H1 (cell line): ENCODE results near the gene HSD17B4. TPM values are rescaled to one million over a fixed set of nuclear protein-coding genes. Genes with fewer than 3 reads are reported as not detected.
"Not testable (repeated sequence)": the region's sequence is repeated elsewhere in the genome, so short reads cannot be mapped to it uniquely, and the experiment has no call there.

Experiments
- CTCF ChIA-PET: fragments of 300-600 bp; sonication (Branson Sonifier 250); formaldehyde crosslinking; loops from one replicate; lab custom pipeline; 2021; ENCODE audit not compliant: partially characterized antibody; lab: Charles Lee
- POLR2A ChIA-PET: fragments of 300-600 bp; sonication (Branson Sonifier 250); formaldehyde crosslinking; loops from one replicate; lab custom pipeline; 2021; ENCODE audit warnings: inconsistent platforms; ENCODE audit not compliant: partially characterized antibody; lab: Charles Lee
- DNase-seq, 2 experiments: peaks; one replicate each; pipeline versions ENCODE4 v3.0.0 to v3.0.0-alpha.2; 2010 to 2022; ENCODE audit warnings: low spot score in 2 of 2, low read depth in 1 of 2, mixed read lengths in 1 of 2
- FAIRE-seq: peaks from 2 replicates; lab custom pipeline; 2011; peaks lifted over from hg19 to GRCh38; lab: Jason Lieb, UNC
- H2AFZ ChIP-seq: 2 replicates; pipeline ENCODE4 v1.8.1; 2012; ENCODE audit warnings: low read length, inconsistent platforms
- H2AK5ac ChIP-seq: 2 replicates; pipeline ENCODE4 v1.6.1; 2013; ENCODE audit warnings: low read depth, low read length
- H2BK120ac ChIP-seq: replicated peaks from 2 replicates; pipeline ENCODE3; 2013; ENCODE audit warnings: low read depth, low read length, inconsistent platforms
- H2BK12ac ChIP-seq: 2 replicates; pipeline ENCODE4 v1.6.1; 2013; ENCODE audit warnings: low read depth, low read length
- H2BK15ac ChIP-seq: 2 replicates; pipeline ENCODE4 v1.6.1; 2013; ENCODE audit warnings: low read length
- H2BK20ac ChIP-seq: 2 replicates; pipeline ENCODE4 v1.6.1; 2013; ENCODE audit warnings: low read length
- H2BK5ac ChIP-seq: 2 replicates; pipeline ENCODE4 v1.6.1; 2013; ENCODE audit warnings: low read depth, low read length
- H3K14ac ChIP-seq: 2 replicates; pipeline ENCODE4 v1.6.1; 2013; ENCODE audit warnings: inconsistent platforms; ENCODE audit not compliant: insufficient read length
- H3K18ac ChIP-seq: 2 replicates; pipeline ENCODE4 v1.6.1; 2013; ENCODE audit warnings: low read length; ENCODE audit errors: extremely low read depth
- H3K23ac ChIP-seq: 2 replicates; pipeline ENCODE4 v1.6.1; 2013; ENCODE audit warnings: inconsistent platforms; ENCODE audit not compliant: insufficient read length
- H3K23me2 ChIP-seq: 2 replicates; pipeline ENCODE4 v1.6.1; 2013; ENCODE audit warnings: low read depth, low read length
- H3K27ac ChIP-seq: 2 replicates; pipeline ENCODE4 v1.6.1; 2011; ENCODE audit warnings: low read depth, low read length, inconsistent platforms
- H3K27me3 ChIP-seq, 4 experiments: replicated peaks in 1 of 4; 1 replicate in 1 of 4; 2 replicates in 3 of 4; pipeline versions ENCODE4 v1.6.1 to v1.8.1; 2011 to 2013; ENCODE audit warnings: low read length in 3 of 4, mild to moderate bottlenecking in 3 of 4, inconsistent platforms in 2 of 4, mixed read lengths in 2 of 4, moderate library complexity in 1 of 4; ENCODE audit not compliant: control insufficient read depth in 3 of 4, insufficient read depth in 3 of 4; ENCODE audit errors: extremely low read depth in 1 of 4
- H3K36me3 ChIP-seq, 4 experiments: 2 replicates each; pipeline versions ENCODE4 v1.6.1 to v1.8.1; 2011 to 2013; ENCODE audit warnings: mild to moderate bottlenecking in 4 of 4, low read length in 3 of 4, moderate library complexity in 2 of 4, control low read depth in 1 of 4, inconsistent platforms in 1 of 4; ENCODE audit not compliant: insufficient read depth in 4 of 4, control insufficient read depth in 2 of 4
- H3K4ac ChIP-seq: replicated peaks from 2 replicates; pipeline ENCODE3; 2013; ENCODE audit warnings: low read length, low read depth, mixed read lengths, inconsistent platforms; ENCODE audit not compliant: insufficient read length
- H3K4me1 ChIP-seq, 4 experiments: replicated peaks in 1 of 4; 1 replicate in 1 of 4; 2 replicates in 3 of 4; pipeline versions ENCODE4 v1.6.1 to v1.8.1; 2011 to 2013; ENCODE audit warnings: low read length in 3 of 4, inconsistent platforms in 2 of 4, mixed read lengths in 1 of 4; ENCODE audit not compliant: insufficient read depth in 4 of 4, control insufficient read depth in 3 of 4
- H3K4me2 ChIP-seq, 2 experiments: 2 replicates each; pipeline versions ENCODE4 v1.6.1 to v1.8.1; 2011 to 2013; ENCODE audit warnings: low read depth in 2 of 2, low read length in 2 of 2, control low read depth in 1 of 2, inconsistent platforms in 1 of 2, mild to moderate bottlenecking in 1 of 2; ENCODE audit not compliant: insufficient read depth in 1 of 2
- H3K4me3 ChIP-seq, 4 experiments: fragments of 200-600, 300-600 bp in 1 of 4; sonication (generic), shearing (Covaris generic), sonication (Bioruptor Twin) in 1 of 4; 2 replicates each; pipeline versions ENCODE4 v1.5.1 to v1.8.1; 2011 to 2016; ENCODE audit warnings: low read length in 4 of 4, low read depth in 3 of 4, control low read depth in 2 of 4, inconsistent platforms in 2 of 4, mild to moderate bottlenecking in 2 of 4, mixed read lengths in 1 of 4, moderate library complexity in 1 of 4; ENCODE audit not compliant: insufficient read depth in 2 of 4; ENCODE audit errors: extremely low read depth in 1 of 4
- H3K56ac ChIP-seq: replicated peaks from 2 replicates; pipeline ENCODE3; 2013; ENCODE audit warnings: low read depth, mild to moderate bottlenecking, mixed read lengths, low read length, inconsistent platforms; ENCODE audit not compliant: insufficient read length
- H3K79me1 ChIP-seq: 2 replicates; pipeline ENCODE4 v1.6.1; 2013; ENCODE audit warnings: low read depth, low read length, control low read depth
- H3K79me2 ChIP-seq, 2 experiments: 2 replicates each; pipeline versions ENCODE4 v1.6.1 to v1.8.1; 2012 to 2013; ENCODE audit warnings: low read length in 2 of 2, mild to moderate bottlenecking in 2 of 2, inconsistent platforms in 1 of 2; ENCODE audit not compliant: insufficient read depth in 2 of 2, control insufficient read depth in 1 of 2
- H3K9ac ChIP-seq, 4 experiments: replicated peaks in 1 of 4; 1 replicate in 1 of 4; 2 replicates in 3 of 4; pipeline versions ENCODE4 v1.6.1 to v1.8.1; 2011 to 2013; ENCODE audit warnings: low read depth in 3 of 4, low read length in 3 of 4, control low read depth in 2 of 4, mild to moderate bottlenecking in 2 of 4, moderate library complexity in 2 of 4, inconsistent platforms in 1 of 4; ENCODE audit errors: extremely low read depth in 1 of 4
- H3K9me3 ChIP-seq, 2 experiments: 2 replicates each; pipeline versions ENCODE4 v1.6.1 to v1.8.1; 2012 to 2013; ENCODE audit warnings: mild to moderate bottlenecking in 2 of 2, moderate library complexity in 2 of 2, control low read depth in 1 of 2, inconsistent platforms in 1 of 2, low read depth in 1 of 2, low read length in 1 of 2, mixed read lengths in 1 of 2; ENCODE audit not compliant: insufficient read depth in 2 of 2
- H4K20me1 ChIP-seq, 2 experiments: replicated peaks in 1 of 2; 2 replicates each; pipeline versions ENCODE3 to v1.8.1; 2011 to 2013; ENCODE audit warnings: inconsistent platforms in 2 of 2, low read length in 2 of 2, mild to moderate bottlenecking in 1 of 2; ENCODE audit not compliant: insufficient read depth in 2 of 2, control insufficient read depth in 1 of 2
- H4K5ac ChIP-seq: 2 replicates; pipeline ENCODE4 v1.6.1; 2013; ENCODE audit warnings: low read length, low read depth, mixed read lengths, inconsistent platforms; ENCODE audit not compliant: insufficient read length
- H4K8ac ChIP-seq: 2 replicates; pipeline ENCODE4 v1.8.0; 2013; ENCODE audit warnings: mild to moderate bottlenecking, moderate library complexity, low read length, inconsistent platforms; ENCODE audit not compliant: insufficient read depth; ENCODE audit errors: extremely low read depth
- H4K91ac ChIP-seq: replicated peaks from 2 replicates; pipeline ENCODE3; 2013; ENCODE audit warnings: low read length, mixed read lengths, inconsistent platforms; ENCODE audit not compliant: insufficient read length
- SAP30 ChIP-seq: fragments of 300-600 bp; sonication (generic); IDR thresholded peaks from 2 replicates; pipeline ENCODE4 v1.7.1; 2012; ENCODE audit warnings: low read length, moderate library complexity, mild to moderate bottlenecking, inconsistent platforms; ENCODE audit not compliant: insufficient read depth, insufficient replicate concordance
- WGBS, 2 experiments: shearing (Covaris generic) in 1 of 2; methylation state at CpG; one replicate each; pipeline versions ENCODE4 v1.1.6 to v1.1.7; 2013 to 2015; ENCODE audit warnings: low lambda C conversion rate in 2 of 2, mixed read lengths in 2 of 2, inconsistent platforms in 1 of 2, low coverage in 1 of 2, missing lambda C conversion rate in 1 of 2; ENCODE audit not compliant: insufficient replicate concordance in 2 of 2, insufficient coverage in 1 of 2, insufficient read length in 1 of 2; ENCODE audit errors: extremely low coverage in 1 of 2, missing lambda C conversion rate in 1 of 2; 5-methylcytosine and 5-hydroxymethylcytosine counted together
- polyA plus RNA-seq, 7 experiments: library from polyadenylated mRNA; depleted of rRNA in 3 of 7; stranded (reverse) in 5 of 7; unstranded in 2 of 7; fragments of >200 nt in 5 of 7; fragments of 200-250 nt in 2 of 7; gene quantifications; 1 replicate in 5 of 7; 2 replicates in 1 of 7; 4 replicates in 1 of 7; pipeline versions ENCODE4 v1.2.1 to v1.2.3, GENCODE V29; 2011 to 2013; ENCODE audit warnings: missing spikeins in 2 of 7, mixed read lengths in 2 of 7
- total RNA-seq: library from RNA; stranded (reverse); fragmentation: NEBNext Ultra II Directional; extraction: Animal tissue kit (Norgen Biotek cat#: 25700); gene quantifications from 2 replicates; pipeline ENCODE4 v1.2.1, GENCODE V29; 2021

HSD17B4 gene
- total and polyA plus RNA-seq, 2 of the 8 experiments (the other 6 are each of a cell fraction or from before 2014, with no cell fraction given), result 305 to 369 TPM

DNA sequence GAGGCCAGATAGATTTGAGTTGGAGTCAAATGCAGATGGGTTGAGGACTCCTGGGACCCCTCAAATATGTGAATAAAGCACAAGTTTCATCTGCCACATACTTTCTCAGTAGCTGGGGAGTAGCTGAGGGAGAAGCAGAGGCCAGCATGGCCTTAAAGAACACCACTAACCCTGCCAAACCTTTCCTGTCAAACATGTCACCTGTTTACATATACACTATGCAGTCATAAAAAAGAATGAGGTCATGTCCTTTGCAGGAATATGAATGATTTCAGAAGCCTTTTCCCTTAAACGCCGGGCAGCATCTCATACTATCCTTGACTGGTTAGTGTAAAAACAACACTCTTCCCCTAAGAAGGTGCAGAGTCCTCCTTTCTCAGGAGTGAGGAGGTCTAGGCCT lies 25.2 kb upstream of the HSD17B4 start:
- Histone ChIP-seq H3K4me1 (no peaks in the 10 kb centered on the region), H3K27me3 (no peaks in the 10 kb centered on the region), H3K23ac (no peak overlapping the region), H2BK12ac (no peak overlapping the region), H3K79me2 (no peaks in the 10 kb centered on the region), H4K8ac (no peak overlapping the region), H3K36me3 (no peaks in the 10 kb centered on the region), H2BK5ac (no peak overlapping the region), H3K9ac (no peak overlapping the region), H3K18ac (no peak overlapping the region), H4K91ac (no peak overlapping the region), H2BK120ac (no peak overlapping the region), H4K5ac (no peak overlapping the region), H3K9me3 (no peaks in the 10 kb centered on the region), H3K56ac (no peak overlapping the region), H3K23me2 (no peaks in the 10 kb centered on the region), H2AFZ (no peak overlapping the region), H3K14ac (no peak overlapping the region), H3K4me3 (no peak overlapping the region), H3K79me1 (no peaks in the 10 kb centered on the region), H3K27ac (no peak overlapping the region), H3K4me2 (no peak overlapping the region)
- POLR2A ChIA-PET, result no interaction called here
- CTCF ChIA-PET, result interaction anchor here (1.4 kb wide), 1 partner anchor 15 kb away, joined by 6 read pairs; no protein-coding TSS in a partner anchor
- FAIRE-seq (no peak), DNase-seq (no peak)
- no peak for TF ChIP-seq SAP30
- TF ChIP-seq, all 59 proteins: peak for 0
- no peak overlapping the region for H2BK15ac ChIP-seq
- WGBS, 2 experiments, result 96% methylated on average over 2 of the region's 2 CpGs; no CpG with 5 or more reads in 1 of the 2 experiments
- H2AK5ac ChIP-seq, result no peak overlapping the region
- no peaks in the 10 kb centered on the region for H4K20me1 ChIP-seq
- H3K4ac ChIP-seq, result no peak overlapping the region
- H2BK20ac ChIP-seq, result no peak overlapping the region

DNA sequence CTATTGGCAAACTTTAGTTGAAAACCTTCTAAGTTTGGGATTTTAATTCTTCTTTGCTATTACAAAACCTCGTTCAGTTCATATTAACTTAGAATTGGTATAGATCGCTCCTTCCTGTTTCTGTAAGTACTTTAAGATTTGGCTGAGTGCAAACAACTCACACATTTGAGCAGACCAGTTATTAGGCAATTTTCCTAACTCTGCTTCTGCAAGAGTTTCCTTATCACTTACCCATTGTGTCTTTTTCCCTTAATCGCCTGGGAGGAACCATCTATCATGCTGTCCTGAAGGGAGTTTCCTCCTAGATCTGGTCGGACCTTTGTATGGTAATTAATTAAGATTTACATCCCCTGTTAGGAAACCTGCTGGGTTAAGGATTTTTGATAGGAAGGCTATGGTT lies 24.7 kb upstream of the HSD17B4 start:
- H3K9me3 ChIP-seq, H4K8ac ChIP-seq, DNase-seq, H2BK15ac ChIP-seq, H4K5ac ChIP-seq, H3K27me3 ChIP-seq, H2BK12ac ChIP-seq, H4K20me1 ChIP-seq, H3K23ac ChIP-seq, H3K4me1 ChIP-seq, H3K36me3 ChIP-seq, H3K4me2 ChIP-seq, H3K23me2 ChIP-seq, H2BK120ac ChIP-seq, H2BK5ac ChIP-seq, H3K9ac ChIP-seq, H3K56ac ChIP-seq, H3K14ac ChIP-seq, FAIRE-seq, H2AK5ac ChIP-seq, H3K4me3 ChIP-seq, H3K79me1 ChIP-seq, H3K4ac ChIP-seq, H3K27ac ChIP-seq, CTCF ChIA-PET, H3K79me2 ChIP-seq, POLR2A ChIA-PET, H2BK20ac ChIP-seq, H2AFZ ChIP-seq, H3K18ac ChIP-seq, H4K91ac ChIP-seq: not testable (repeated sequence)
- WGBS, 2 experiments, result 89% methylated on average over 4 of the region's 4 CpGs; no CpG with 5 or more reads in 1 of the 2 experiments
